ENCODE results near the gene C4orf50. TPM values are rescaled to one million over a fixed set of nuclear protein-coding genes. Genes with fewer than 3 reads are reported as not detected.

C4orf50 gene
- total and polyA plus RNA-seq, 4 experiments from 2014 or later: 0.02 to 0.26 (median 0.25) TPM; not detected in 1

- DNase-seq: no peak
- POLR2A ChIA-PET (ENCODE audit: partially characterized antibody): no interaction called here
- intact Hi-C loops (cut with micrococcal nuclease): no loop called here
Observed at GRCh38 chr4:5973486-5974220, 44.6 kb downstream of the C4orf50 start.

GRCh38 chr4:5973033-5973432 lies 45.2 kb downstream of the C4orf50 start:
- peaks cover 2 to 5% of the 10 kb centered on the region in 2 donors for H3K27me3 Mint-ChIP-seq
- intact Hi-C loops (cut with micrococcal nuclease): no loop called here
- H3K4me1 Mint-ChIP-seq: no peaks in the 10 kb centered on the region
- Histone ChIP-seq H3K27ac (ENCODE audit: low read depth, low read length) (no peak overlapping the region), H3K27me3 (ENCODE audit: insufficient read depth, low read length) (no peaks in the 10 kb centered on the region), H3K9me3 (ENCODE audit: control insufficient read depth in 1 of 2, low read length in 2 of 2) (no peaks in the 10 kb centered on the region), H3K36me3 (ENCODE audit: insufficient read depth, low read length) (no peaks in the 10 kb centered on the region), H3K4me1 (ENCODE audit: insufficient read depth, low read length) (no peaks in the 10 kb centered on the region), H3K4me3 (ENCODE audit: low read length in 2 of 2) (no peak overlapping the region)
- no peaks in the 10 kb centered on the region for H3K36me3 Mint-ChIP-seq
- ChIA-PET CTCF (ENCODE audit: partially characterized antibody) (interaction anchor here (0.8 kb wide), 1 partner anchor 25 kb away, joined by 3 read pairs; no protein-coding TSS in a partner anchor), POLR2A (ENCODE audit: partially characterized antibody) (no interaction called here)
- no peak for DNase-seq
- no peak overlapping the region for H3K4me3 Mint-ChIP-seq
- H3K9me3 Mint-ChIP-seq: no peaks in the 10 kb centered on the region
- no peak overlapping the region for H3K27ac Mint-ChIP-seq

More at GRCh38 chr4:5973486-5974220, 44.6 kb downstream of the C4orf50 start:
- H3K4me1 Mint-ChIP-seq: no peaks in the 10 kb centered on the region
- Histone ChIP-seq H3K9me3 (ENCODE audit: control insufficient read depth in 1 of 2, low read length in 2 of 2) (no peaks in the 10 kb centered on the region), H3K27me3 (ENCODE audit: insufficient read depth, low read length) (no peaks in the 10 kb centered on the region), H3K4me1 (ENCODE audit: insufficient read depth, low read length) (no peaks in the 10 kb centered on the region), H3K36me3 (ENCODE audit: insufficient read depth, low read length) (no peaks in the 10 kb centered on the region), H3K27ac (ENCODE audit: low read depth, low read length) (no peak overlapping the region), H3K4me3 (ENCODE audit: low read length in 2 of 2) (no peak overlapping the region)
- no peak overlapping the region for H3K4me3 Mint-ChIP-seq
- no peak overlapping the region for H3K27ac Mint-ChIP-seq
- H3K9me3 Mint-ChIP-seq: no peaks in the 10 kb centered on the region
- CTCF ChIA-PET (ENCODE audit: partially characterized antibody): no interaction called here
- peaks cover 2 to 5% of the 10 kb centered on the region in 2 donors for H3K27me3 Mint-ChIP-seq
- H3K36me3 Mint-ChIP-seq: no peaks in the 10 kb centered on the region

- no peak for DNase-seq
- H3K9me3 Mint-ChIP-seq: no peaks in the 10 kb centered on the region
- Histone ChIP-seq H3K9me3 (ENCODE audit: control insufficient read depth in 1 of 2, low read length in 2 of 2) (no peaks in the 10 kb centered on the region), H3K27me3 (ENCODE audit: insufficient read depth, low read length) (no peaks in the 10 kb centered on the region), H3K27ac (ENCODE audit: low read depth, low read length) (no peak overlapping the region), H3K4me1 (ENCODE audit: insufficient read depth, low read length) (no peaks in the 10 kb centered on the region), H3K4me3 (ENCODE audit: low read length in 2 of 2) (no peak overlapping the region), H3K36me3 (ENCODE audit: insufficient read depth, low read length) (no peaks in the 10 kb centered on the region)
- H3K36me3 Mint-ChIP-seq: no peaks in the 10 kb centered on the region
- H3K4me3 Mint-ChIP-seq: no peak overlapping the region
- ChIA-PET CTCF (ENCODE audit: partially characterized antibody) (interaction anchor here (0.8 kb wide), 1 partner anchor 25 kb away, joined by 3 read pairs; no protein-coding TSS in a partner anchor), POLR2A (ENCODE audit: partially characterized antibody) (no interaction called here)
- no peaks in the 10 kb centered on the region for H3K4me1 Mint-ChIP-seq
- H3K27ac Mint-ChIP-seq: no peak overlapping the region
- peaks cover 2 to 5% of the 10 kb centered on the region in 2 donors for H3K27me3 Mint-ChIP-seq
- intact Hi-C loops (cut with micrococcal nuclease): no loop called here
Observed at GRCh38 chr4:5972571-5972970, 45.7 kb downstream of the C4orf50 start.

GRCh38 chr4:5971078-5971450 lies 47.2 kb downstream of the C4orf50 start:
- no peak overlapping the region for H3K27ac Mint-ChIP-seq
- peaks cover 0 to 2% (median 0%) of the 10 kb centered on the region in 8 donors for H3K9me3 Mint-ChIP-seq
- Histone ChIP-seq H3K9me3 (ENCODE audit: control insufficient read depth in 1 of 2, low read length in 2 of 2) (no peaks in the 10 kb centered on the region), H3K27me3 (ENCODE audit: insufficient read depth, low read length) (no peaks in the 10 kb centered on the region), H3K4me3 (ENCODE audit: low read length in 2 of 2) (no peak overlapping the region), H3K36me3 (ENCODE audit: insufficient read depth, low read length) (no peaks in the 10 kb centered on the region), H3K27ac (ENCODE audit: low read depth, low read length) (no peak overlapping the region), H3K4me1 (ENCODE audit: insufficient read depth, low read length) (no peaks in the 10 kb centered on the region)
- no peaks in the 10 kb centered on the region for H3K4me1 Mint-ChIP-seq
- H3K4me3 Mint-ChIP-seq: no peak overlapping the region
- no peaks in the 10 kb centered on the region for H3K36me3 Mint-ChIP-seq
- POLR2A ChIA-PET (ENCODE audit: partially characterized antibody): no interaction called here
- peaks cover 2 to 3% of the 10 kb centered on the region in 2 donors for H3K27me3 Mint-ChIP-seq
- no peak for DNase-seq
- CTCF ChIA-PET (ENCODE audit: partially characterized antibody): no interaction called here
- intact Hi-C loops (cut with micrococcal nuclease): no loop called here

GRCh38 chr4:5970381-5971077 lies 47.7 kb downstream of the C4orf50 start:
- Histone ChIP-seq H3K9me3 (ENCODE audit: control insufficient read depth in 1 of 2, low read length in 2 of 2) (no peaks in the 10 kb centered on the region), H3K4me3 (ENCODE audit: low read length in 2 of 2) (no peak overlapping the region), H3K4me1 (ENCODE audit: insufficient read depth, low read length) (no peaks in the 10 kb centered on the region), H3K27me3 (ENCODE audit: insufficient read depth, low read length) (no peaks in the 10 kb centered on the region), H3K36me3 (ENCODE audit: insufficient read depth, low read length) (no peaks in the 10 kb centered on the region), H3K27ac (ENCODE audit: low read depth, low read length) (no peak overlapping the region)
- Mint-ChIP-seq H3K36me3 (no peaks in the 10 kb centered on the region), H3K9me3 (peaks cover 0 to 2% (median 0%) of the 10 kb centered on the region in 8 donors), H3K27me3 (peaks cover under 1 to 5% of the 10 kb centered on the region in 2 donors), H3K4me3 (no peak overlapping the region), H3K27ac (no peak overlapping the region), H3K4me1 (no peaks in the 10 kb centered on the region)
- CTCF ChIA-PET (ENCODE audit: partially characterized antibody): no interaction called here
- intact Hi-C loops (cut with micrococcal nuclease): no loop called here
- POLR2A ChIA-PET (ENCODE audit: partially characterized antibody): no interaction called here
- DNase-seq: no peak

- no peak for DNase-seq
- no peaks in the 10 kb centered on the region for H3K36me3 ChIP-seq (ENCODE audit: insufficient read depth, low read length)
- H3K27ac ChIP-seq (ENCODE audit: low read depth, low read length): no peak overlapping the region
- no peaks in the 10 kb centered on the region for H3K27me3 ChIP-seq (ENCODE audit: insufficient read depth, low read length)
- H3K9me3 ChIP-seq (ENCODE audit: control insufficient read depth in 1 of 2, low read length in 2 of 2): no peaks in the 10 kb centered on the region
- intact Hi-C loops (cut with micrococcal nuclease): no loop called here
- no peak overlapping the region for H3K4me3 Mint-ChIP-seq
- H3K27me3 Mint-ChIP-seq: peaks cover 0 to 5% of the 10 kb centered on the region in 2 donors
- no peak overlapping the region for H3K4me3 ChIP-seq (ENCODE audit: low read length in 2 of 2)
- peaks cover 0 to 2% (median 0%) of the 10 kb centered on the region in 8 donors for H3K9me3 Mint-ChIP-seq
- ChIA-PET POLR2A (ENCODE audit: partially characterized antibody) (no interaction called here), CTCF (ENCODE audit: partially characterized antibody) (no interaction called here)
- no peaks in the 10 kb centered on the region for H3K36me3 Mint-ChIP-seq
- no peaks in the 10 kb centered on the region for H3K4me1 Mint-ChIP-seq
- no peaks in the 10 kb centered on the region for H3K4me1 ChIP-seq (ENCODE audit: insufficient read depth, low read length)
- H3K27ac Mint-ChIP-seq: peak overlapping the region in 1 of 7 donors; percentile 37
Observed at GRCh38 chr4:5969777-5970176, 48.5 kb downstream of the C4orf50 start.

GRCh38 chr4:5969336-5969735 lies 48.9 kb downstream of the C4orf50 start:
- DNase-seq: no peak
- Histone ChIP-seq H3K9me3 (ENCODE audit: control insufficient read depth in 1 of 2, low read length in 2 of 2) (no peaks in the 10 kb centered on the region), H3K4me3 (ENCODE audit: low read length in 2 of 2) (no peak overlapping the region), H3K4me1 (ENCODE audit: insufficient read depth, low read length) (no peaks in the 10 kb centered on the region), H3K27ac (ENCODE audit: low read depth, low read length) (no peak overlapping the region), H3K27me3 (ENCODE audit: insufficient read depth, low read length) (no peaks in the 10 kb centered on the region), H3K36me3 (ENCODE audit: insufficient read depth, low read length) (no peaks in the 10 kb centered on the region)
- Mint-ChIP-seq H3K4me3 (no peak overlapping the region), H3K27me3 (peaks cover 0 to 5% of the 10 kb centered on the region in 2 donors), H3K4me1 (no peaks in the 10 kb centered on the region), H3K27ac (no peak overlapping the region), H3K36me3 (no peaks in the 10 kb centered on the region), H3K9me3 (peaks cover 0 to 2% (median 0%) of the 10 kb centered on the region in 8 donors)
- intact Hi-C loops (cut with micrococcal nuclease): no loop called here
- ChIA-PET CTCF (ENCODE audit: partially characterized antibody) (no interaction called here), POLR2A (ENCODE audit: partially characterized antibody) (no interaction called here)
